GM12878 (cell line): Measurements from ENCODE around the gene DTL. TPM values are rescaled to one million over a fixed set of nuclear protein-coding genes. Genes with fewer than 3 reads are reported as not detected.

ENCODE experiments used
- ATAC-seq: fragments of 200-7000 bp; cut with Tn5 transposase; 3 replicates; pipeline ENCODE4 v1.9.1; 2020; ENCODE audit warnings: mild to moderate bottlenecking, moderate library complexity
- BruUV-seq: library from RNA; stranded (reverse); fragments of 400-500 nt; replicated peaks from 2 replicates; lab custom pipeline; 2021; lab: Mats Ljungman, UMichigan
- CTCF ChIA-PET: fragments of 300-600 bp; sonication (Branson Sonifier 250); formaldehyde crosslinking; extraction: SDS; loops from one replicate; lab custom pipeline; 2021; ENCODE audit warnings: inconsistent platforms; lab: Yijun Ruan, JAX
- POLR2A ChIA-PET: fragments of 350-600 bp; formaldehyde crosslinking; extraction: SDS; loops from one replicate; lab custom pipeline; 2021; ENCODE audit warnings: inconsistent platforms; lab: Charles Lee
- RAD21 ChIA-PET: fragments of 300-600 bp; sonication (Branson Sonifier 250); formaldehyde crosslinking; loops from one replicate; lab custom pipeline; 2023; ENCODE audit warnings: antibody characterized with exemption; ENCODE audit not compliant: unreplicated experiment; lab: Charles Lee
- SMC1A ChIA-PET: fragments of 300-600 bp; sonication (Branson Sonifier 250); formaldehyde crosslinking; loops from one replicate; lab custom pipeline; 2023; ENCODE audit not compliant: unreplicated experiment, uncharacterized antibody; lab: Charles Lee
- DNase-seq: peaks from one replicate; pipeline ENCODE4 v3.0.0-alpha.2; 2011; ENCODE audit warnings: low read depth, low spot score
- FAIRE-seq: peaks from 3 replicates; lab custom pipeline; 2011; peaks lifted over from hg19 to GRCh38; lab: Jason Lieb, UNC
- H2AFZ ChIP-seq: 2 replicates; pipeline ENCODE4 v1.6.0; 2011; ENCODE audit warnings: low read depth, low read length, control low read depth; ENCODE audit not compliant: control insufficient read depth
- H3K27ac ChIP-seq: 2 replicates; pipeline ENCODE4 v1.5.1; 2011; ENCODE audit warnings: control low read depth; ENCODE audit not compliant: control insufficient read depth, insufficient read depth
- H3K27me3 ChIP-seq, 2 experiments: replicated peaks in 1 of 2; 2 replicates each; pipeline versions ENCODE4 v1.6.0 to v1.6.1; 2011; ENCODE audit warnings: low read length in 1 of 2; ENCODE audit not compliant: control insufficient read depth in 2 of 2, insufficient read depth in 2 of 2
- H3K36me3 ChIP-seq, 2 experiments: 2 replicates each; pipeline ENCODE4 v1.5.1; 2011; ENCODE audit warnings: low read length in 1 of 2; ENCODE audit not compliant: control insufficient read depth in 2 of 2, insufficient read depth in 2 of 2
- H3K4me1 ChIP-seq: 2 replicates; pipeline ENCODE4 v1.6.1; 2011; ENCODE audit warnings: mild to moderate bottlenecking, low read length, moderate library complexity, mixed read lengths; ENCODE audit not compliant: control insufficient read depth, insufficient read depth
- H3K4me2 ChIP-seq: 2 replicates; pipeline ENCODE4 v1.6.0; 2011; ENCODE audit warnings: control low read depth; ENCODE audit not compliant: control insufficient read depth, insufficient read depth
- H3K4me3 ChIP-seq: fragments of 200-600 bp; sonication (generic); 2 replicates; pipeline ENCODE4 v1.5.1; 2016
- H3K79me2 ChIP-seq: 2 replicates; pipeline ENCODE4 v1.6.0; 2011; ENCODE audit warnings: low read length; ENCODE audit not compliant: control insufficient read depth, insufficient read depth
- H3K9ac ChIP-seq: 2 replicates; pipeline ENCODE4 v1.8.0; 2011; ENCODE audit warnings: low read length, control low read depth, mixed read lengths; ENCODE audit not compliant: control insufficient read depth, insufficient read depth
- H3K9me3 ChIP-seq: replicated peaks from 3 replicates; pipeline ENCODE4 v1.5.1; 2011; ENCODE audit warnings: mild to moderate bottlenecking, low read length; ENCODE audit not compliant: control insufficient read depth, insufficient read depth
- H4K20me1 ChIP-seq: 2 replicates; pipeline ENCODE4 v1.6.0; 2011; ENCODE audit not compliant: control insufficient read depth, insufficient read depth
- CBX5 ChIP-seq: sonication (generic); IDR thresholded peaks from 2 replicates; pipeline ENCODE4 v1.6.1; 2016; ENCODE audit warnings: low read depth, moderate library complexity, mild to moderate bottlenecking, inconsistent platforms
- GATAD2B ChIP-seq: fragments of 450-650 bp; conservative IDR thresholded peaks from 2 replicates; pipeline ENCODE4 v1.6.1; 2017; ENCODE audit warnings: low read depth, mild to moderate bottlenecking, moderate library complexity
- IKZF1 ChIP-seq: fragments of 450-650 bp; conservative IDR thresholded peaks from 2 replicates; pipeline ENCODE4 v1.6.1; 2017; ENCODE audit warnings: antibody characterized with exemption, mild to moderate bottlenecking
- PKNOX1 ChIP-seq: fragments of 450-650 bp; IDR thresholded peaks from 2 replicates; pipeline ENCODE4 v1.6.1; 2016; ENCODE audit warnings: mild to moderate bottlenecking
- POLR2AphosphoS2 ChIP-seq: IDR thresholded peaks from 2 replicates; pipeline ENCODE4 v1.6.1; 2011; ENCODE audit warnings: low read depth, mild to moderate bottlenecking, low read length, improper control_type of control experiment, moderate library complexity
- RAD21 ChIP-seq: IDR thresholded peaks from 2 replicates; pipeline ENCODE4 v1.6.1; 2011; ENCODE audit warnings: mild to moderate bottlenecking, low read depth, low read length, moderate library complexity; ENCODE audit not compliant: insufficient read depth
- SMC3 ChIP-seq: IDR thresholded peaks from 2 replicates; pipeline ENCODE4 v1.6.1; 2011; ENCODE audit warnings: low read length, improper control_type of control experiment, borderline replicate concordance
- ZBTB33 ChIP-seq: fragments of 450-650 bp; IDR thresholded peaks from 2 replicates; pipeline ENCODE4 v1.6.1; 2017; ENCODE audit warnings: mild to moderate bottlenecking
- ZNF24 ChIP-seq: fragments of 450-650 bp; IDR thresholded peaks from 2 replicates; pipeline ENCODE4 v1.6.1; 2017; ENCODE audit warnings: antibody characterized with exemption, mild to moderate bottlenecking
- WGBS: methylation state at CpG from one replicate; pipeline ENCODE4 v1.1.6; 2016; ENCODE audit warnings: low lambda C conversion rate; ENCODE audit not compliant: insufficient replicate concordance, insufficient coverage; ENCODE audit errors: missing lambda C conversion rate; 5-methylcytosine and 5-hydroxymethylcytosine counted together
- in situ Hi-C: fragments of 300-500 bp; cut with MboI; formaldehyde crosslinking; loops from 9 replicates; pipeline ENCODE4 v1.14.3; 2018; ENCODE audit warnings: mixed read lengths
- intact Hi-C: fragments of 100-400 bp; cut with micrococcal nuclease; formaldehyde crosslinking; loops from one replicate; pipeline ENCODE4 v1.14.2; 2022; ENCODE audit not compliant: unreplicated experiment
- polyA plus RNA-seq, 11 experiments: library from polyadenylated mRNA; depleted of rRNA in 4 of 11; unstranded in 6 of 11; stranded (reverse) in 5 of 11; fragments of >200 nt; fragmentation: Nextera tagmentation in 4 of 11; fragmentation: Illumina TruSeq in 1 of 11; extraction: Ambion mirVana in 4 of 11; extraction: Trizol in 1 of 11; gene quantifications; 1 replicate in 1 of 11; 2 replicates in 10 of 11; pipeline versions ENCODE4 v1.2.1 to v1.2.3, GENCODE V29; 2011 to 2016; ENCODE audit warnings: inconsistent platforms in 2 of 11, missing spikeins in 2 of 11, low read depth in 1 of 11
- total RNA-seq, 4 experiments: library from RNA; depleted of rRNA in 3 of 4; stranded (reverse); fragments of >200 nt in 3 of 4; fragmentation: Illumina TruSeq in 1 of 4; extraction: Trizol in 1 of 4; gene quantifications; 2 replicates each; pipeline versions ENCODE4 v1.2.1 to v1.2.3, GENCODE V29; 2013 to 2021

DTL gene
- total and polyA plus RNA-seq, 10 of the 15 experiments (the other 5 are each of a cell fraction or from before 2014, with no cell fraction given), result 24.1 to 73.4 (median 52.2) TPM

- peak overlapping the region; percentile 70 for H3K4me2 ChIP-seq
- peak overlapping the region; percentile 98 for H3K27ac ChIP-seq
- FAIRE-seq, result no peak
- peaks cover 86% of the 10 kb centered on the region for H3K79me2 ChIP-seq
- H3K27me3 ChIP-seq, result no peaks in the 10 kb centered on the region
- SMC1A ChIA-PET, result interaction anchor here (0.6 to 8.9 kb wide), 40 partner anchors 9 to 422 kb away, joined by 3 to 158 read pairs (median 6); partner anchors contain the start of gene PPP2R5A
- in situ Hi-C loops, result loop anchor here (5.0 kb wide), 1 partner anchor 337 kb away; no protein-coding TSS in a partner anchor
- peak overlapping the region; percentile 58 for H2AFZ ChIP-seq
- RAD21 ChIA-PET, result interaction anchor here (1.0 to 10.4 kb wide), 31 partner anchors 10 to 421 kb away, joined by 3 to 177 read pairs (median 5); no protein-coding TSS in a partner anchor
- no peaks in the 10 kb centered on the region for H4K20me1 ChIP-seq
- peaks cover 23% of the 10 kb centered on the region for H3K4me1 ChIP-seq
- intact Hi-C loops, result loop anchor here (1.0 to 10.0 kb wide), 6 partner anchors 22 to 460 kb away; partner anchors contain the start of genes LPGAT1 and SLC30A1
- ATAC-seq, result peak; percentile 4
- POLR2A ChIA-PET, result interaction anchor here (0.7 to 3.4 kb wide), 11 partner anchors 14 to 427 kb away, joined by 3 to 32 read pairs (median 3); no protein-coding TSS in a partner anchor
- under 1% methylated on average over 13 of the region's 13 CpGs for WGBS
- BruUV-seq, result no TSS peak
- peak overlapping the region; percentile 80 for H3K4me3 ChIP-seq
- H3K9me3 ChIP-seq, result peaks cover 3% of the 10 kb centered on the region; the same call in 2 of the 3 replicates
- CTCF ChIA-PET, result interaction anchor here (0.5 to 11.8 kb wide), 55 partner anchors 10 to 634 kb away, joined by 3 to 199 read pairs (median 7); partner anchors contain the start of gene NEK2
- H3K9ac ChIP-seq, result peak overlapping the region; percentile 85
- no peaks in the 10 kb centered on the region for H3K36me3 ChIP-seq
- DNase-seq, result no peak
- TF ChIP-seq IKZF1 (no peak), ZNF24 (no peak), SMC3 (peak; percentile 82), GATAD2B (0 out of 2 replicates have a peak, but pooled peaks have one; percentile 19), ZBTB33 (no peak), CBX5 (0 out of 2 replicates have a peak, but pooled peaks have one; percentile 61), POLR2AphosphoS2 (no peak), PKNOX1 (no peak), RAD21 (peak; percentile 77)
Observed at GRCh38 chr1:212034516-212035122, 929 bp upstream of the DTL start.
